SU-DHL-6 (cell line): ENCODE measurements around the gene KNDC1.

Experiments used
- H2AFZ ChIP-seq: fragments of 200-600 bp; sonication (generic); 2 replicates; pipeline ENCODE4 v1.6.1; 2014; ENCODE audit warnings: low read depth, mild to moderate bottlenecking, moderate library complexity, mixed read lengths, antibody characterized with exemption, low read length; ENCODE audit not compliant: severe bottlenecking
- H3F3A ChIP-seq: fragments of 200-600 bp; shearing (Covaris generic); 2 replicates; pipeline ENCODE4 v1.6.0; 2016; ENCODE audit warnings: antibody characterized with exemption, mild to moderate bottlenecking; ENCODE audit not compliant: insufficient read depth
- H3K27ac ChIP-seq: fragments of 200-600 bp; sonication (generic); 2 replicates; pipeline ENCODE4 v1.5.1; 2016; ENCODE audit warnings: low read depth, mild to moderate bottlenecking, low read length, moderate library complexity, mixed read lengths
- H3K27me3 ChIP-seq: fragments of 200-600 bp; sonication (generic), shearing (Covaris generic); 2 replicates; pipeline ENCODE4 v1.6.0; 2014; ENCODE audit warnings: mild to moderate bottlenecking, low read length
- H3K36me3 ChIP-seq: fragments of 200-600 bp; sonication (generic); 2 replicates; pipeline ENCODE4 v1.6.1; 2014; ENCODE audit warnings: mild to moderate bottlenecking, low read length, mixed read lengths
- H3K4me2 ChIP-seq: fragments of 300-600, 200-600 bp; shearing (Covaris generic), sonication (generic); 2 replicates; pipeline ENCODE4 v1.6.0; 2014; ENCODE audit warnings: low read length, low read depth, mild to moderate bottlenecking; ENCODE audit not compliant: poor library complexity, severe bottlenecking
- H3K4me3 ChIP-seq: fragments of 200-600 bp; sonication (generic); 2 replicates; pipeline ENCODE4 v1.5.1; 2014; ENCODE audit warnings: antibody characterized with exemption, low read length, mild to moderate bottlenecking, mixed read lengths; ENCODE audit not compliant: insufficient read depth, poor library complexity, severe bottlenecking
- H3K79me2 ChIP-seq: fragments of 200-600 bp; sonication (generic); 2 replicates; pipeline ENCODE4 v1.6.1; 2014; ENCODE audit warnings: mild to moderate bottlenecking, low read length, moderate library complexity; ENCODE audit not compliant: insufficient read depth
- H3K9ac ChIP-seq: fragments of 200-600 bp; sonication (generic); 2 replicates; pipeline ENCODE4 v1.7.0; 2014; ENCODE audit warnings: mild to moderate bottlenecking, low read length
- H3K9me2 ChIP-seq: fragments of 200-600 bp; sonication (generic); replicated peaks from 2 replicates; pipeline ENCODE4 v1.6.1; 2014; ENCODE audit warnings: low read length; ENCODE audit not compliant: insufficient read depth
- H3K9me3 ChIP-seq: fragments of 200-600 bp; sonication (generic); 2 replicates; pipeline ENCODE4 v1.6.1; 2014; ENCODE audit warnings: low read length, mixed read lengths; ENCODE audit not compliant: insufficient read depth
- H4K20me1 ChIP-seq: fragments of 200-600 bp; sonication (generic); 2 replicates; pipeline ENCODE4 v1.6.1; 2014; ENCODE audit warnings: low read depth, mild to moderate bottlenecking, antibody characterized with exemption, low read length, moderate library complexity, mixed read lengths
- CTCF ChIP-seq: fragments of 200-600 bp; sonication (generic); IDR thresholded peaks from one replicate; pipeline ENCODE4 v1.5.1; 2017; ENCODE audit warnings: antibody characterized with exemption, mild to moderate bottlenecking, low read length, moderate library complexity; ENCODE audit not compliant: insufficient read depth, poor library complexity, severe bottlenecking
- EZH2phosphoT487 ChIP-seq: fragments of 200-600 bp; sonication (generic), shearing (Covaris generic); conservative IDR thresholded peaks from 2 replicates; pipeline ENCODE4 v1.6.1; 2018; ENCODE audit warnings: mild to moderate bottlenecking, antibody characterized with exemption, low read length, moderate library complexity, mixed read lengths

The KNDC1 gene

GRCh38 chr10:133271521-133272300 is 111.7 kb downstream of the KNDC1 start:
- TF ChIP-seq EZH2phosphoT487: no peak
- TF ChIP-seq CTCF: no peak
- Histone ChIP-seq H3K36me3 (no peaks in the 10 kb centered on the region), H3K4me2 (no peak overlapping the region), H3K27ac (no peak overlapping the region), H3K79me2 (no peaks in the 10 kb centered on the region), H3K9ac (no peak overlapping the region), H3K9me3 (no peaks in the 10 kb centered on the region), H3F3A (no peaks in the 10 kb centered on the region), H2AFZ (no peak overlapping the region), H3K4me3 (no peak overlapping the region), H3K27me3 (no peaks in the 10 kb centered on the region), H4K20me1 (no peaks in the 10 kb centered on the region), H3K9me2 (no peaks in the 10 kb centered on the region)

- no peak for TF ChIP-seq EZH2phosphoT487
- no peak for TF ChIP-seq CTCF
- H3K27ac ChIP-seq: no peak overlapping the region
- H3K27me3 ChIP-seq: no peaks in the 10 kb centered on the region
- H3K9ac ChIP-seq: no peak overlapping the region
- H4K20me1 ChIP-seq: no peaks in the 10 kb centered on the region
- H3K4me3 ChIP-seq: no peak overlapping the region
- no peak overlapping the region for H3K4me2 ChIP-seq
- H3K36me3 ChIP-seq: no peaks in the 10 kb centered on the region
- H3K9me2 ChIP-seq: no peaks in the 10 kb centered on the region
- no peaks in the 10 kb centered on the region for H3K79me2 ChIP-seq
- H2AFZ ChIP-seq: no peak overlapping the region
- no peaks in the 10 kb centered on the region for H3K9me3 ChIP-seq
- H3F3A ChIP-seq: no peaks in the 10 kb centered on the region
Measured at GRCh38 chr10:133272301-133272963, 112.4 kb downstream of the KNDC1 start.

GRCh38 chr10:133272964-133273420 is 113.0 kb downstream of the KNDC1 start:
- no peak overlapping the region for H3K9ac ChIP-seq
- TF ChIP-seq CTCF (no peak), EZH2phosphoT487 (no peak)

More at GRCh38 chr10:133272964-133273420, 113.0 kb downstream of the KNDC1 start:
- Histone ChIP-seq H3K27me3 (no peaks in the 10 kb centered on the region), H3F3A (no peaks in the 10 kb centered on the region), H3K9me3 (no peaks in the 10 kb centered on the region), H3K4me2 (no peak overlapping the region), H3K79me2 (no peaks in the 10 kb centered on the region), H2AFZ (no peak overlapping the region), H3K4me3 (no peak overlapping the region), H4K20me1 (no peaks in the 10 kb centered on the region), H3K27ac (no peak overlapping the region), H3K36me3 (no peaks in the 10 kb centered on the region), H3K9me2 (no peaks in the 10 kb centered on the region)
